SU-DHL-6 (cell line): ENCODE data around the gene CLSTN2.

Source experiments
- H2AFZ ChIP-seq: fragments of 200-600 bp; sonication (generic); 2 replicates; pipeline ENCODE4 v1.6.1; 2014; ENCODE audit warnings: low read depth, mild to moderate bottlenecking, moderate library complexity, mixed read lengths, antibody characterized with exemption, low read length; ENCODE audit not compliant: severe bottlenecking
- H3F3A ChIP-seq: fragments of 200-600 bp; shearing (Covaris generic); 2 replicates; pipeline ENCODE4 v1.6.0; 2016; ENCODE audit warnings: antibody characterized with exemption, mild to moderate bottlenecking; ENCODE audit not compliant: insufficient read depth
- H3K27ac ChIP-seq: fragments of 200-600 bp; sonication (generic); 2 replicates; pipeline ENCODE4 v1.5.1; 2016; ENCODE audit warnings: low read depth, mild to moderate bottlenecking, low read length, moderate library complexity, mixed read lengths
- H3K27me3 ChIP-seq: fragments of 200-600 bp; sonication (generic), shearing (Covaris generic); 2 replicates; pipeline ENCODE4 v1.6.0; 2014; ENCODE audit warnings: mild to moderate bottlenecking, low read length
- H3K36me3 ChIP-seq: fragments of 200-600 bp; sonication (generic); 2 replicates; pipeline ENCODE4 v1.6.1; 2014; ENCODE audit warnings: mild to moderate bottlenecking, low read length, mixed read lengths
- H3K4me2 ChIP-seq: fragments of 300-600, 200-600 bp; shearing (Covaris generic), sonication (generic); 2 replicates; pipeline ENCODE4 v1.6.0; 2014; ENCODE audit warnings: low read length, low read depth, mild to moderate bottlenecking; ENCODE audit not compliant: poor library complexity, severe bottlenecking
- H3K4me3 ChIP-seq: fragments of 200-600 bp; sonication (generic); 2 replicates; pipeline ENCODE4 v1.5.1; 2014; ENCODE audit warnings: antibody characterized with exemption, low read length, mild to moderate bottlenecking, mixed read lengths; ENCODE audit not compliant: insufficient read depth, poor library complexity, severe bottlenecking
- H3K79me2 ChIP-seq: fragments of 200-600 bp; sonication (generic); 2 replicates; pipeline ENCODE4 v1.6.1; 2014; ENCODE audit warnings: mild to moderate bottlenecking, low read length, moderate library complexity; ENCODE audit not compliant: insufficient read depth
- H3K9ac ChIP-seq: fragments of 200-600 bp; sonication (generic); 2 replicates; pipeline ENCODE4 v1.7.0; 2014; ENCODE audit warnings: mild to moderate bottlenecking, low read length
- H3K9me2 ChIP-seq: fragments of 200-600 bp; sonication (generic); replicated peaks from 2 replicates; pipeline ENCODE4 v1.6.1; 2014; ENCODE audit warnings: low read length; ENCODE audit not compliant: insufficient read depth
- H3K9me3 ChIP-seq: fragments of 200-600 bp; sonication (generic); 2 replicates; pipeline ENCODE4 v1.6.1; 2014; ENCODE audit warnings: low read length, mixed read lengths; ENCODE audit not compliant: insufficient read depth
- H4K20me1 ChIP-seq: fragments of 200-600 bp; sonication (generic); 2 replicates; pipeline ENCODE4 v1.6.1; 2014; ENCODE audit warnings: low read depth, mild to moderate bottlenecking, antibody characterized with exemption, low read length, moderate library complexity, mixed read lengths
- CTCF ChIP-seq: fragments of 200-600 bp; sonication (generic); IDR thresholded peaks from one replicate; pipeline ENCODE4 v1.5.1; 2017; ENCODE audit warnings: antibody characterized with exemption, mild to moderate bottlenecking, low read length, moderate library complexity; ENCODE audit not compliant: insufficient read depth, poor library complexity, severe bottlenecking
- EZH2phosphoT487 ChIP-seq: fragments of 200-600 bp; sonication (generic), shearing (Covaris generic); conservative IDR thresholded peaks from 2 replicates; pipeline ENCODE4 v1.6.1; 2018; ENCODE audit warnings: mild to moderate bottlenecking, antibody characterized with exemption, low read length, moderate library complexity, mixed read lengths

CLSTN2 gene

GRCh38 chr3:140164156-140164555, 229.2 kb downstream of the CLSTN2 start:
- Histone ChIP-seq H3K79me2 (no peaks in the 10 kb centered on the region), H3K9me2 (no peaks in the 10 kb centered on the region), H3K9ac (no peak overlapping the region), H3F3A (no peaks in the 10 kb centered on the region), H4K20me1 (no peaks in the 10 kb centered on the region), H3K27me3 (no peaks in the 10 kb centered on the region), H3K4me3 (no peak overlapping the region), H3K4me2 (no peak overlapping the region), H3K36me3 (no peaks in the 10 kb centered on the region), H3K9me3 (no peaks in the 10 kb centered on the region), H3K27ac (no peak overlapping the region), H2AFZ (no peak overlapping the region)
- TF ChIP-seq CTCF (no peak), EZH2phosphoT487 (no peak)

GRCh38 chr3:140164922-140165590, 230.1 kb downstream of the CLSTN2 start:
- H2AFZ ChIP-seq, result no peak overlapping the region
- no peak overlapping the region for H3K4me3 ChIP-seq
- H3K27me3 ChIP-seq, result no peaks in the 10 kb centered on the region
- no peaks in the 10 kb centered on the region for H4K20me1 ChIP-seq
- no peaks in the 10 kb centered on the region for H3F3A ChIP-seq
- H3K9ac ChIP-seq, result no peak overlapping the region
- TF ChIP-seq CTCF (no peak), EZH2phosphoT487 (no peak)
- no peaks in the 10 kb centered on the region for H3K36me3 ChIP-seq
- no peaks in the 10 kb centered on the region for H3K9me2 ChIP-seq
- H3K4me2 ChIP-seq, result no peak overlapping the region
- no peaks in the 10 kb centered on the region for H3K79me2 ChIP-seq
- no peak overlapping the region for H3K27ac ChIP-seq
- no peaks in the 10 kb centered on the region for H3K9me3 ChIP-seq

- TF ChIP-seq CTCF (no peak), EZH2phosphoT487 (no peak)
- Histone ChIP-seq H3K27ac (no peak overlapping the region), H4K20me1 (no peaks in the 10 kb centered on the region), H3K4me3 (no peak overlapping the region), H2AFZ (no peak overlapping the region), H3K9me3 (no peaks in the 10 kb centered on the region), H3K79me2 (no peaks in the 10 kb centered on the region), H3K27me3 (no peaks in the 10 kb centered on the region), H3K9me2 (no peaks in the 10 kb centered on the region), H3F3A (no peaks in the 10 kb centered on the region), H3K9ac (no peak overlapping the region), H3K36me3 (no peaks in the 10 kb centered on the region), H3K4me2 (no peak overlapping the region)
Measured at GRCh38 chr3:140165781-140166180, 230.8 kb downstream of the CLSTN2 start.
